ENCODE data around the gene RAB20.

GRCh38 chr13:110607675-110608224 lies 46.2 kb upstream of the RAB20 start:
- TF ChIP-seq FOXP2 (optimal IDR thresholded peaks at IDR 0.05; ENCODE audit: control extremely low read depth, extremely low read length, insufficient read depth) (no peak), POLR2AphosphoS5 (IDR thresholded peaks at IDR 0.05; ENCODE audit: borderline replicate concordance, low read depth, low read length) (no peak), EZH2 (IDR thresholded peaks at IDR 0.05) (no peak)
